ENCODE results near the gene CCNY.

The CCNY gene

DNA sequence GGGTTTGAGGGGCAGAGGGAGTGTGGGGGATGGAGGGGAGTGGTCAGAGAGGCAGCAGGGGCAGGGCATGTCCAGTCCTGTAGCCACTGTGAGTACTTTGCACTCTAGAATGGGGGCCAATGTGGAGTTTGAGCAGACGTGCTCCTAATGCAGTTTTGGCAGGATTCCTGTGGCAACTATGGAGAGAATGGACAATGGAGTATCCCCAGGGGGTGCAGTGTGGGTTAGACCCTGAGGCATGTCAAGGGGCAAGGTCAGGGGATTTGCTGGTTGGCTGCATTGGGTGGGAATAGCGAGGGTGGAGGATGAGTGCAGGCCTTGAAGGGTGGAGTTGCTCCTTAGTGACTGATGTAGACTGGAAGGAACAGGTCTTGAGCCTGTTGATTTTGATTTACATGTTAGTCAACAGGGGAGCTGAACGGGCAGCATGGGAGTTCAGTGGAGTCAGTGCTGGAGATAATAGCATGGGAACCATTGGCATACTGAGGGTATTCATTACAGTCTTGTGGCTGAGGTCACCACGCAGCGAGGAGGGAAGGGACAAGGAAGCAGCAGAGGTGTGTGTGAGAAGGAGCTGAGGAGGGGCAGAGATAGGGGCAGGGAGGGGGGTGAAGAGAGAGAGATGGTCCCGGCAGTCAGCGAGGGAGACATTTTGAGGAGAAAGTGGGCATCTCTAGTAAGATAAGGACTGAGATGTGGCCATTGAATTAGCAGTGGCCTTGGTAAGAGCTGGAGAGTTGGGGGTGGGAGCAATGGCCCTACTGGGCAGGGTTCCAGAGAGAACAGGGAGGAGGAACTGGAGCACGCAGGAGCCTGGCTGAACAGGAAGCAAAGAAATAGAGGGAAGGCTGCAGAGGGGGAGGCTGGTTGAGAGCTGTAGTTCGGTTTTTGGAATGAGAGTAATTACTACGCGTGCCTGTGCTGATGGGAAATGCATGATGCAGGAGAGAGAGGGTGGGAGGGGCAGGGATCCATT, 112.7 kb downstream of the CCNY start:
- DNase-seq (ENCODE audit: low read depth in 2 of 3, low spot score in 2 of 3), result no peak

DNA sequence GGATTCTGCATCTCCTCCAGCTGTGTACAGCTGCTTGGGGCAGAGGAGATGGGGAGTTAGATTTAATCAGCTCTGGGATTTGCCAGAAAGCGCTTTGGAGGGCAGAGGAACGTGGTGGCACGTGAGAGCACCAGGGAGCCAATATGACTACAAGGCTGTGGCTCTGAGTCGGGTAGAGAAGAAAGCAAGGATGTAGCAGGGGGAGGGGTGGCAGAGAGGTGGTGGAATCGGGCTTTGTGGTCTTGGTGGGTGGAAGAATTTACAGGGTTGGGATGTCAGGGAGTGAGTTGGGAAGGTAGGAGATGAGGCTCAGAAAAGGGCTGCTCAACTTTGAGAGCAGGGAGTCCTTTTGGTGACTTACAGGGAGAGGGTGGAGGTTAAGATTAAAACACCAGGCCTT, 113.6 kb downstream of the CCNY start:
- no peak for DNase-seq (ENCODE audit: low read depth in 2 of 3, low spot score in 2 of 3)

DNA sequence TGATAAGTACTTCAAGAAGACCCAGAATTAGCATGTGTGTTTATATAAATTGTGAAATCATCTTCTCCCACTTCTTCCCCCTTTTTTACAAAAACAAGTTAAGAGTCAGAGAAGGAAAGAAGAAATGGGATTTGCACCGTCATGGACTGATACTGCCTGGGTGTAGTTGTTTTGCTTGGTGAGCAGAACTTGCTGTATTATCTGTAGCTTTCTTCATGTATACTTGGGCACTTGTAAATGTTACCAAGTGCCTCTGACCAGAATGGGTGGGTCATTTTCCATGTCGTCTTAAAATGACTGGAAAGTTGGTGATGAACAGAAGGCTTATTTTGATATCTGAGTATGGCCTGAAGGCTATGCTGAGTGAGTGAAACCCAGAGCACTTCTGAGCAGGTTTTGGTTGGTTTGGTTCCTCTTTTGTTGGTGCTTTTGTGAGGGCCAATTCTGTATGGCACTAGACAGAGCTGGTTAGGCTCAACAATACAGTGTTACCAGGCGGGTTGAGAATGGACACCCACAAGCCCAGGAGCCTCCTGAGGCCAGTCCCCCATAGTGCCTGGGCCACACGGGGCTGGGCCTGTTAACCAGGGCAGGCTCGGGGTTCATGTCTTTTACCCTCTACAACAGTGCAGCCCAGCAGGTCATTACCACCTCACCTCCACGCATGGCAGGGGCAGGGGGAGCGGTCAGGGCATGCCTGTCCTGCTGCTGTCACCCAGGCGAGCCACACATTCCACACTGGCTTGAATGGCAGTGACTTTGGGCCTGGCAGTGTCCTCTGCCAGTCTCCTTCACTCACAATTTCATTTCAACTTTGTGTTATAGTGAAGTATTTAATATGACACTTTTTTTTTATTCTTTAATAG, 115.1 kb downstream of the CCNY start:
- no peak for DNase-seq (ENCODE audit: low read depth in 2 of 3, low spot score in 2 of 3)

DNA sequence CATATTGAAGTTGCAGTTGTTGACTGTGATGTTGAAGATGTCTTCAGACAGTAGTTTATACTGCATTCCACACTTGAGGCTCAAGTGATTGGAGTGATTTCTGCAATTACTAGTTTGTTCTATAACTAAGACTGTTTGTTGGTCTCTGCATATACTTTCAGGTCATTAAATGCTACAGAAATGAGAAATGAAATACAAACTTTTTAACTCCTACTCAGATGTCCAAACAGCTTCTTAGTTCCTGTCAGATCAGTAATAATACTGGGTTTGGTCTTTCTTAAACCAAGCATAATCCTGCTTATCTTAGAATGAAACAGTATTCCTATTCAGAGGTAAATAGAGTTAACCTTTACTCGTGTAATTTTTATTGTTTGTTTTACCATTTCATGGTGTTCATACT, 115.9 kb downstream of the CCNY start:
- no peak for DNase-seq (ENCODE audit: low read depth in 2 of 3, low spot score in 2 of 3)

DNA sequence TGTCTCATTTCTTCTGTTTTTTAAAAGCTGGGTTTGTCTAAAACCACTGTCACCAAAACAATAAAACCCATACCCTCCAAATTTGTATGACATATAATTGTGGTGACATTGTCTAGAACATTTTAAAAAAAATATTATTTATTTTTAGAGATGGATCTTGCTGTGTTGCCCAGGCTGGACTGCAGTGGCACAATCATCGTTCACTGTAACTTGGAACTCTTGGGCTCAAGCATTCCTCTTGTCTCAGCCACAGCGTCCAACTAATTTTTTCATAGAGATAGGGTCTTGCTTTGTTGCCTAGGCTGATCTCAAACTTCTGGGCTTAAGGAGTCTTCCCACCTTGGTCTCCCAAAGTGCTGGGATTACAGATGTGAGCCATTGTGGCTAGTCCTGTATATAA, 116.5 kb downstream of the CCNY start:
- no peak for DNase-seq (ENCODE audit: low read depth in 2 of 3, low spot score in 2 of 3)

DNA sequence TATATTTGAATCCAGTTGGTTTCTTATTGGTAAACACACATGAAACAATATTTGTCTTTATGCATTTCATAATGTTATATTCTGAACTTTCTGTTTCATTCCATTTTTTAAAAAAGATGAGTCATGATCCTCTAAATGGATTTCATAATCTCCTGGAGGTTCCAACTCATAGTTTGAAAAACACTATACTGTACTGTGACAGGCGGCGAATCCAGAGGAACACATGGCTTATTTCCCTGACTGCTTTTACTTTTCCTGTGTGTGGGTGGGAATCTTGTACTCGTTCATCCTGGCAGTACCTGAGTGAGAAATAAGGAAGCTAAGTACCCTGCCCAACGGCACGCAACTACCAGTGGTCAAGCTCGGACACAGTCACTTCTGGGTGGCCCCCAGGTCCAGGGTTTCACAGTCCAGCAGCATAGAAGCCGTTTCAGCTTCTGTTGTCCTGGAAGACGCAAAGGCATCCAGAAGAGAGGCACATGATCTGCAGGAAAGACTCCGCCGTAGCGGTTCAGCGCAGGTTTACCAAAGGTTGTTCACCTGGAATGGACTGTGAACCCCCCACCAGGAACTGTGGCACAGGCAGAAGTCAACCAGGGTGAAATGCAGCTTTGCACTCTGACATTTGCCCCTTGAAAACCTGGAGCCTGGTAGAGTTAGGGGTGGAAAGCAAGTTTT, 117.7 kb downstream of the CCNY start:
- DNase-seq (ENCODE audit: low read depth in 2 of 3, low spot score in 2 of 3), result no peak

DNA sequence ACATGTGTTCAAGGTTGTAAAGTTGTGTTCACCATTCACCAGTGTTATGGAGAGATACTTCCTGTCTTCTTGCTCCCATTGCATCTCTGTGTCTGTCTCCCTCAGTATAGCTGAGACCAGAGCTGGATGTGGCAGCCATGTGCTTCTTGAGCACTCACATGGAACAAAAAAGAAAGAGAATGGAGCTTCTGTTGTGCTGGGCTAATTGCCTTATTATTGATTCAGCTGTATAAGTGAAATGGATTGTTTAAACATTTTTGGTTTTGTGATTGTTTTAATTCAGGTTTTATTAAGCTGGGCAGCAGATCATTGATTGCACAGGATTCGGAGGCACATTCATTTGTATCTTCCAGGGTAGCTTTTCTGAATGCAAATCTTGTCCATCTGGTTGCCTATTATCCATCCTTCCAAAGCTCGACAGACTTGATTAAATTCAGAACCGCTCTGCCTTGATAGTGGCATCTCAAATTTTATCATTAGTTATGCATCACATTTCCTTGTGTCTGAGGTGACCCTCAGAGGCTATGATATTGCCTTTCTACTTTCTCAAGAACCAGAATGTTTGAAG, 119.9 kb downstream of the CCNY start:
- no peak for DNase-seq (ENCODE audit: low read depth in 2 of 3, low spot score in 2 of 3)

DNA sequence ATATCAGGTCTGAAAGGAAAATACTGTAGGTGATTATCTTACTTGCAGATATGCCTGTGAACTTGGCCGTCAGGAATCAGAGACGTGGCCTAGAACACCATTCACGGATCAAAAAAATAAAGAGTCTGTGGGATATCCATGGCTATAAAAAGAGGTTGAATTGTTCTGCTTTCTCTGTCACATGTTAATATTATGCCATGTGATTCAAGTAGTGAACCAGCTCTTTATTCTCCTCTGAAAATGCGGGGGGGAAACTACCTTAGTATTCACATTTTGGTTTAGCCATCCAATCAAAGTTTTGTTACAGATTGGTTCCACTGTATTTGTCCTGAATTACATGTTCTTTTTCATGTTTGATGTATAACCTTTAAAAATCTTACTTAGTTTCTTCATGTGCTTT, 120.5 kb downstream of the CCNY start:
- DNase-seq (ENCODE audit: low read depth in 2 of 3, low spot score in 2 of 3), result no peak

DNA sequence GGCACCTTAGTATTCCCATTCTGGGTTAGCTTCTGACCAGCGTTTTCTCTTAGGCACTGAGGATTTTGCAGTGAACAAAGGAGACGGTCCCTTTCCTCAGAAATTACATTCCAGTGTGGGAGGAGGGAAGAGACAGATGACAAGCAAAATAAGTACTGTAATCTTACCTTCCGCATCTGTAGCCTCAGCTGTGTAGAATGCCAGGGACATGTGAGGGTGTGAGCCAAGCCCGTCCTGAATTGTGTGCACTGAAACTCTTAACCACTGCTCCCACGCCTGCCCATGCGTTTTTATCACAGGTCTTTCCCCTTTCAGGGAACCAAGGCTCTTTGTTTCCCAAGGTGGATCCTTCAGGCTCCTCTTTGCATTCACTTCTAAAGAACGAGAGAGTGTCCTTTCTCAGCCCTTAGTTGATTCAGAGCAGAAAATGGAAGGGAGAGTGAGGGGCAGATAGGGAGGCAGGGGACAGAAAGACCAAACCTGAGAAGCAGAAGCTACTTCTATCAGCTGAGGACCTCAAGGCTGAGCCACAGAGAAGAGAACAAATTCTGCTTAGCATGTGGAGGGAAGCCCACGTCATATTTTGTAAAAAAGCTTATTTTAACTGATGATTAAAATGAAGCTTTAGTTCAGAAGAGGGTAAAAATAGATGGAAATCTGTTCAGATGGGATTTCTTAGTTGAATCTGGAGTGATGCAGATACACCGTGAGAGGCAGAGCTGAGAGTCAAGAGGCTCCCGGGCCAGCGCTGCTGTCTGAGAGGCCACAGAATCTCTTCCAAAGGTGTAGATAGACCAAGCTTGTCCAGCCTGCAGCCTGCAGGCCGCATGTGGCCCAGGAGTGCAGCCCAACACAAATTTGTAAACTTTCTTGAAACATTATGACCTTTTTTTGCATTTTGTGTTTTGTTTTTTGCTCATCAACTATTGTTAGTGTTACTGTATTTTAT, 122.5 kb downstream of the CCNY start:
- no peak for DNase-seq (ENCODE audit: low read depth in 2 of 3, low spot score in 2 of 3)

DNA sequence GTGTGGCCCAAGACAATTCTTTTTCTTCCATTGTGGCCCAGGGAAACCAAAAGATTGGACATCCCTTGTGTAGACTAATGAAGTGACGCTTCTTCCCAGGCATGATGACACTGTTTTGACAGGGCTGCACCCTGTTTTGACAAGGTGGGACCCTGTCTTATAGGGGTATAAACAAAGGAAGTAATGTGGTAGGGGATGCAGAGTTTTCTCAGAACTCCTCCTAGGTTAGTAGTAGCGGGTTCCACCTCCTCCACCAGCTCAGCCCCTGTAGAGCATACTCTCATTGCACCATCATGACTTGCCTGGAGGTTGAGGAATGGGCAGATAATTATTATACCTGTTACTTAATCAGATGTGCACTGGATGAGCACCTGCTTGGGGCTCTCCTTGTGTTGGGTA, 123.1 kb downstream of the CCNY start:
- DNase-seq (ENCODE audit: low read depth in 2 of 3, low spot score in 2 of 3), result no peak

DNA sequence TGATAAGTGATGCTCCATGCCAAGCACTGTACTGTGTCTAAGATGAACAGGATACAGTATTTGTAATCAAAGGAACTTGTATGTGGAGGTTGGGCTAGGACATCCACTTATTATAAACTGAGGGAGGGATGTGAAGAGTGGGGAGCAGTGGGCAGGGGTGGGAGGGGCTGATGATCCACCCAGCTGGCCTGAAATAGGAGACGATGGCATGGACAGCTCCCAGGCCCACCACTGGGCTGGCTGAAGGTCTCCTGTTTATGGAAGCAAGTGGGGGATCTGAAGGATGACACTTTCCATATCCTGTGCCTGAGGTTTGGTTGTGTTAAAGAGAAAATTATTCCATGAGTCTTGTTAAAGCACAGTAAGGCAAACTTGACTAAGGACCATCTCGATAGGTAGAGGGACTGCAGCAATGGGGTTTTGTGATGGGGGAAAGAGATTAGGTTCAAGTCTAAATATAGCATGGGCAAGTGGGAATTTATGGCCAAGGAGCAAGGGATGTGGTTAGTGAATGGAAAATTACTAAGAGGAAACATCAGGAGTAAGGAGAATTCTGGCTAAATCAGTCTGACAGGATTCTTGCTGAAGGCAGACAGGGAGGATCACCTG, 124.6 kb downstream of the CCNY start:
- DNase-seq (ENCODE audit: low read depth in 2 of 3, low spot score in 2 of 3), result no peak

DNA sequence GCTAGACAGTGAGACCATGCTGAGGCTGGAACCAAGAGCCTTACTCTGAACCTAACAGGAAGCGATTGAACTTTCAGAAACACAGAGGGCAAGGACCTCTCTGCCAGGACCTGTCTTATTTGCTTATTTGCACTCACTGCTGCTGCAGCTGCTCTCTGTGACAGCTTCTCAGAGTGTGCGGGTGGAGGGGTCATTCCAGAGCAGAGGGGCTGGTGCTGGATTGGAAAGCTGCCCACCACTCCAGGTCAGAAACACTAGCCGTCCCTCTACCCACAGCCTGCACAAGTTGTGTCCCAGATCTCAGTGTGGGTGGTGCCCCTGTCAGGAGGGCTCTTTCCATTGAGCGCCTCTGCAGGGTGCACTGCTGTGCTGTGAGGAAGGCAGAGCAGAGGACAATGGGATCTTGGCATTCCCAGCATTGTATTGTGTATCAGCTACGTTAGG, 126.2 kb downstream of the CCNY start:
- no peak for DNase-seq (ENCODE audit: low read depth in 2 of 3, low spot score in 2 of 3)

DNA sequence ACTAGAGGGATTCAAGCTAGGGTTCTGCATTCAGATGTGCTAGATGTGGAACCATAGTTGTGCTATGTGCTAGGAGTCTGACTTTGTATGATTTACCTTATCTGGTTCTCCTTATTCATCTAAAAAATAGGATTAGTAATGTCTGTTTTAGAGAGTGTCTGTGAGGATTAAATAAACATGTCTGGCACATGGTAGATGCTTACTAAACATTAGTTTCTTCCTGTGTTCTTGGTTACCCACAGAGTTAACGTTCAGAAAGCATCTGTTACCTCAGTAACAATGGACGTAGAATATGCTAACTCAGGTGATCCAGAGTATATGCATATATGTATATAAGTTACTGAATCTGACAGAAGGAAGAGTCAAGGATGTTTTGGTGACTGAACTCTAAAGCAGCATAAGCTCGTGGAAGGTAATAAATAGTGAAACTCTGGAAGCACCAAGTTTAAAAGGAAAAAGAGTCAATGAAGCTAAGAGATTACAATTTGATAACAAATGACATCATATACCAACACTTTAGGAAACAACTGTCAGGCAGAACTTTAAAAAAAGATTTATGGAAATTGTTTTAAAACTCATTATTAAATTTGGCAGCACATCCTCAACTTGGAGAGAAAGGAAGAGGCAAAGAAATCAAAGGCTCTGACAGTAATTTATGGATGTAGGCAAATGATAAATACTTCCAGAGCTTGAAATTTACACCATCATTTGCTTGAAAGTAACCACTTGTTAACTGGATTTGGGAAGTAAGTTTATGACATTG, 127.0 kb downstream of the CCNY start:
- DNase-seq (ENCODE audit: low read depth in 2 of 3, low spot score in 2 of 3), result no peak

DNA sequence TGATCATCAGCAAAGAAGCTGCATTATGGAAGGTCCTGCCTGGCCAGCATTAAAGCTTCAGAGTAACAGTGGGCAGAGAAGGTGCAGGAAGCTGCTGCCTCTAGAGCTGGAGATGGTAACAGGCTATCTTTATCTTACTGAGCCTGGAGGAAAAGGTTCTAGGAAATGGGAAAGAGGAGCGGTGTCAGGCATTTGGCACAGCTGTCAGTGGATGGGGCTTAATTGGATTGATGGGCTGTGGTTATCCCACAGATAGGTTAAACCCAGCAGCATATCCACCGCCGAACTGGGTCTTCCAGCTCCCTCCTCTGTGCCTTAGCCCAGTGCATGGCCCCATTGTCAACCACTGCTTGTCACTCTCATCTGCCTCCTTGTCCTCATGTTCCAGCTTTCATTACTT, 127.6 kb downstream of the CCNY start:
- no peak for DNase-seq (ENCODE audit: low read depth in 2 of 3, low spot score in 2 of 3)

DNA sequence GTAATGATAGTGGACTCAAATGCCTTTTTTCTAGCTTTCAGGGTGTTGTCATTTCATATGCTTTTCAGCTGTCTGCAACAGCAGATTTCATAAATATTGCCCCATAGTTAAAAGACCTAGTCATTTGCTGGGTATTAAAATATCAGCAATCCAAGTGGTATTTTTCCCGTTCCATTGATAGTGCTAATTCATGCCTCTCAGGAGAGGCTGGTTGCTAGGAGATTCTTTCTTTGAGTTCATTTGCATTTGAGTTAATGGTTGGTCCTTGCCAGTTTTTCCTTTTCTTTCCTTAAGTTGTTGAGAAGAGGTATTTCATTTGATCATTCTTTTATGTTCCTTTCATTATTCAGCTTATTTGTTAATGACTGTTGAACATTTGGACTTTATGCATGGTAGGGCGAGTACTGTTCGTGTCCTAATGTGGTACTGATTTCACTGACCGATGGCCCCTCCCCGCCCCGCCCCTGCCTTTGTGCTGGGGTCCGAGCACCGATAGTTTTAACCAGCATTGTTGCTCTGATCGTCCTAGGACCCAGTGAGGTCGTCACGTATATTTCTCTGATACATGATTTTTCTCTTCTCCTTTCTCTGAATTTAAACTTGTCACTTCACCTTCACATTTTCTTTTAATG, 128.6 kb downstream of the CCNY start:
- no peak for DNase-seq (ENCODE audit: low read depth in 2 of 3, low spot score in 2 of 3)

DNA sequence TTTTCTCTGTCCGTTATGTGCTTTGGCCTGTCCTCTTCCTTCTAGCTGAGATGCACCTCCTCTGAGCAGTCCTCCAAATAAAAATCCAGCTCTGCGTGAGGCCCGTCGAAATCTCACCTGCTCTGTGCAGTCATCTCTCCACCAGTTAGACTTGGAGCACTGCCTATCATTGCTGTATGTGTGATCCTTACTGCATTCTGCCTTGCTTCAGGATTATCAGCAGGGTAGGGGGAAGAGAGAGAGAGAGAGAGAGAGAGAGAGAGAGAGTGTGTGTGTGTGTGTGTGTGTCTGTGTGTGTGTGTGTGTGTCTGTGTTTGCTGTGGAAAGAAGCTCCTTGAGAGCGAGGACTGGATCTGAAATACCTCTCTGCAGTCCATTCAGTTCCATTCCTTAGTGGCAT, 129.4 kb downstream of the CCNY start:
- no peak for DNase-seq (ENCODE audit: low read depth in 2 of 3, low spot score in 2 of 3)

DNA sequence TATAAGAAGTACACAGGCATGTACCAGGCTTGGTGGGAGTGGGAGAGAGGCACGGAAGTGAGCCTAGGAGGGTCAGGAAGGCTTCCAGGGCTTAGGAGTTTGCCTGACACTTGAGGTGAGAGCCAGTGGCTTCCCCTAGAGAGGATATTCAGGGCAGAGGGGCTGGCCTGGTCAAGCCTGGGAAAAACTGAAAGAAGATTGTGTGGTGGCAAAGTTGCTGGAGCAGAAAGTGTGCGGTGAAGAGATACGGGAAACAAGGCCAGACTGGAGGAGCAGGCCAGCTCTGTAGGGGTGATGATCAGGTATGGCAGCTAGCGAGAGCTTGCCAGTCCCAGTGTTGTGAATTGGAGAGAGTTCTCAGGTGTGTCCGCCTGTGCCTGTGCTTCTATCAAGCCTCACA, 129.9 kb downstream of the CCNY start:
- DNase-seq (ENCODE audit: low read depth in 2 of 3, low spot score in 2 of 3), result no peak

DNA sequence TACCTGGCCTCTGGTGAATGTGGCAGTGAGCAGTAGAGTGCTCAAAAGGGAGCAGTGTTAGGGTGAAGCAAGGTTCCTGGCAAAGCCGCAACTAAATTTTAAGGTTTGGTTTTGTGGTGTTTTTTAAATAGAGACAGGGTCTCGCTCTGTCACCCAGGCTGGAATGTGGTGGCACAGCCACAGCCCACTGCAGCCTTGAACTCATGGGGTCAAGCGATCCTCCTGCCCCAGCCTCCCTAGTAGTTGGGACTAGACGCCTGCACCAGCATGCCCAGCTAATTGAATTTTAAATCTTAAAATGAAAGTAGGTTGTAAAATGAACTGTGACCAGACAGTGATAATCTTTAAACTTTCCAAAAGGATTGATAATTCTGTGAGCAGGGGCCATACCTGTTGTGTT, 130.4 kb downstream of the CCNY start:
- no peak for DNase-seq (ENCODE audit: low read depth in 2 of 3, low spot score in 2 of 3)

Measured in activated CD8-positive, alpha-beta memory T cell treated with anti-CD3 and anti-CD28 coated beads for 48 hours (primary cell).